H9 (cell line): ENCODE measurements around the gene GPR146. TPM values are rescaled to one million over a fixed set of nuclear protein-coding genes. Genes with fewer than 3 reads are reported as not detected.

Experiments used
- DNase-seq: peaks from one replicate; pipeline ENCODE4 v3.0.0-alpha.2; 2017
- H2AFZ ChIP-seq: one replicate; pipeline ENCODE4 v1.6.1; 2013; ENCODE audit warnings: mild to moderate bottlenecking, low read length, control low read depth, moderate library complexity
- H2AK5ac ChIP-seq: 2 replicates; pipeline ENCODE4 v1.6.1; 2013; ENCODE audit warnings: low read length, control low read depth, mixed read lengths; ENCODE audit not compliant: insufficient read length
- H2BK120ac ChIP-seq: one replicate; pipeline ENCODE4 v1.6.1; 2013; ENCODE audit warnings: low read depth, mild to moderate bottlenecking, low read length, control low read depth, inconsistent platforms; ENCODE audit not compliant: poor library complexity, severe bottlenecking
- H2BK12ac ChIP-seq: 2 replicates; pipeline ENCODE4 v1.6.1; 2013; ENCODE audit warnings: low read length, control low read depth, mixed read lengths, low read depth; ENCODE audit not compliant: insufficient read length
- H2BK15ac ChIP-seq: 2 replicates; pipeline ENCODE4 v1.6.1; 2013; ENCODE audit warnings: low read depth, low read length, control low read depth
- H2BK20ac ChIP-seq: one replicate; pipeline ENCODE4 v1.6.1; 2013; ENCODE audit warnings: low read depth, mild to moderate bottlenecking, low read length, control low read depth, inconsistent platforms; ENCODE audit not compliant: poor library complexity, severe bottlenecking
- H2BK5ac ChIP-seq: 2 replicates; pipeline ENCODE4 v1.6.1; 2013; ENCODE audit warnings: low read length, control low read depth, mixed read lengths; ENCODE audit not compliant: insufficient read length
- H3K14ac ChIP-seq: 2 replicates; pipeline ENCODE4 v1.6.1; 2013; ENCODE audit warnings: low read length, control low read depth; ENCODE audit not compliant: insufficient read depth
- H3K18ac ChIP-seq: 2 replicates; pipeline ENCODE4 v1.6.1; 2013; ENCODE audit warnings: low read depth, mild to moderate bottlenecking, mixed read lengths, low read length, control low read depth; ENCODE audit not compliant: insufficient read length
- H3K23ac ChIP-seq: 2 replicates; pipeline ENCODE4 v1.6.1; 2013; ENCODE audit warnings: low read length, control low read depth, mixed read lengths, low read depth; ENCODE audit not compliant: insufficient read length
- H3K23me2 ChIP-seq: 2 replicates; pipeline ENCODE4 v1.6.1; 2013; ENCODE audit warnings: low read depth, mild to moderate bottlenecking, mixed read lengths, low read length, control low read depth; ENCODE audit not compliant: insufficient read length, poor library complexity, severe bottlenecking
- H3K27ac ChIP-seq: 2 replicates; pipeline ENCODE4 v1.5.1; 2013; ENCODE audit warnings: low read length, control low read depth, mixed read lengths, low read depth; ENCODE audit not compliant: insufficient read length
- H3K27me3 ChIP-seq: 2 replicates; pipeline ENCODE4 v1.6.1; 2013; ENCODE audit warnings: low read length, control low read depth, inconsistent platforms; ENCODE audit not compliant: insufficient read depth
- H3K4ac ChIP-seq: 2 replicates; pipeline ENCODE4 v1.6.1; 2013; ENCODE audit warnings: low read depth, mild to moderate bottlenecking, control low read depth, inconsistent platforms, low read length, moderate library complexity
- H3K4me1 ChIP-seq: 2 replicates; pipeline ENCODE4 v1.6.1; 2013; ENCODE audit warnings: low read length, control low read depth, inconsistent platforms; ENCODE audit not compliant: insufficient read depth
- H3K4me2 ChIP-seq: 2 replicates; pipeline ENCODE4 v1.6.1; 2013; ENCODE audit warnings: low read length, control low read depth, mixed read lengths; ENCODE audit not compliant: insufficient read length, insufficient read depth
- H3K56ac ChIP-seq: 2 replicates; pipeline ENCODE4 v1.6.1; 2013; ENCODE audit warnings: low read depth, mild to moderate bottlenecking, mixed read lengths, low read length, control low read depth; ENCODE audit not compliant: insufficient read length
- H3K79me1 ChIP-seq: 2 replicates; pipeline ENCODE4 v1.6.1; 2013; ENCODE audit warnings: low read depth, mild to moderate bottlenecking, moderate library complexity, low read length, control low read depth, inconsistent platforms; ENCODE audit not compliant: insufficient read depth, poor library complexity, severe bottlenecking
- H3K79me2 ChIP-seq: 2 replicates; pipeline ENCODE4 v1.6.1; 2013; ENCODE audit warnings: low read length, control low read depth, inconsistent platforms; ENCODE audit not compliant: insufficient read depth
- H3K9ac ChIP-seq: 2 replicates; pipeline ENCODE4 v1.6.1; 2013; ENCODE audit warnings: low read length, control low read depth, mixed read lengths; ENCODE audit not compliant: insufficient read length; ENCODE audit errors: extremely low read depth
- H3K9me3 ChIP-seq: one replicate; pipeline ENCODE4 v1.6.1; 2013; ENCODE audit warnings: low read depth, low read length, inconsistent platforms; ENCODE audit not compliant: control insufficient read depth
- H3T11ph ChIP-seq: one replicate; pipeline ENCODE4 v1.6.1; 2013; ENCODE audit warnings: mild to moderate bottlenecking, low read length, control low read depth, inconsistent platforms
- H4K20me1 ChIP-seq: one replicate; pipeline ENCODE4 v1.6.1; 2013; ENCODE audit not compliant: control insufficient read depth, insufficient read length, insufficient read depth
- H4K5ac ChIP-seq: 2 replicates; pipeline ENCODE4 v1.6.1; 2013; ENCODE audit warnings: low read depth, mild to moderate bottlenecking, mixed read lengths, low read length, control low read depth; ENCODE audit not compliant: insufficient read length
- H4K8ac ChIP-seq: replicated peaks from 2 replicates; pipeline ENCODE4 v1.6.1; 2013; ENCODE audit warnings: low read length, control low read depth, mixed read lengths, low read depth; ENCODE audit not compliant: insufficient read length
- H4K91ac ChIP-seq: 2 replicates; pipeline ENCODE4 v1.6.1; 2013; ENCODE audit warnings: low read depth, mild to moderate bottlenecking, moderate library complexity, mixed read lengths, low read length, control low read depth; ENCODE audit not compliant: insufficient read length
- H3K27ac Mint-ChIP-seq, 3 experiments: 2 replicates in 2 of 3; 3 replicates in 1 of 3; pipeline ENCODE4 v1.8.0; 2020 to 2021; ENCODE audit warnings: mixed read lengths in 3 of 3, mild to moderate bottlenecking in 1 of 3, moderate library complexity in 1 of 3
- H3K27me3 Mint-ChIP-seq: 2 replicates; pipeline ENCODE4 v1.8.0; 2021; ENCODE audit warnings: low read depth, mild to moderate bottlenecking, moderate library complexity, mixed read lengths
- H3K36me3 Mint-ChIP-seq, 3 experiments: 2 replicates in 2 of 3; 3 replicates in 1 of 3; pipeline ENCODE4 v1.8.0; 2020 to 2021; ENCODE audit warnings: low read depth in 3 of 3, mixed read lengths in 3 of 3; ENCODE audit not compliant: insufficient read depth in 1 of 3
- H3K4me1 Mint-ChIP-seq, 2 experiments: 2 replicates each; pipeline ENCODE4 v1.8.0; 2020; ENCODE audit warnings: mixed read lengths in 2 of 2
- H3K4me3 Mint-ChIP-seq, 2 experiments: 2 replicates in 1 of 2; 3 replicates in 1 of 2; pipeline ENCODE4 v1.8.0; 2020 to 2021; ENCODE audit warnings: mild to moderate bottlenecking in 2 of 2, mixed read lengths in 2 of 2, moderate library complexity in 1 of 2
- H3K9me3 Mint-ChIP-seq, 2 experiments: 2 replicates in 1 of 2; 3 replicates in 1 of 2; pipeline ENCODE4 v1.8.0; 2020; ENCODE audit warnings: mild to moderate bottlenecking in 2 of 2, mixed read lengths in 2 of 2, moderate library complexity in 1 of 2
- WGBS: extraction: QIAGEN DNeasy Blood & Tissue Kit; methylation state at CpG from one replicate; pipeline ENCODE4 v1.1.7; 2013; ENCODE audit warnings: missing lambda C conversion rate, low lambda C conversion rate, mixed read lengths; ENCODE audit not compliant: insufficient read length; ENCODE audit errors: extremely low coverage; 5-methylcytosine and 5-hydroxymethylcytosine counted together
- total RNA-seq: library from RNA; stranded (reverse); gene quantifications from 2 replicates; pipeline ENCODE4 v1.2.1, GENCODE V29; 2021
- TF ChIP-seq, protein P1 (sequence below): fragments of 200-600 bp; sonication (generic); conservative IDR thresholded peaks from 3 replicates; pipeline ENCODE4 v1.8.0; 2021; ENCODE audit warnings: antibody characterized with exemption, mild to moderate bottlenecking

Gene GPR146
- total RNA-seq, 1 experiment from 2014 or later, result 1.4 TPM

DNA sequence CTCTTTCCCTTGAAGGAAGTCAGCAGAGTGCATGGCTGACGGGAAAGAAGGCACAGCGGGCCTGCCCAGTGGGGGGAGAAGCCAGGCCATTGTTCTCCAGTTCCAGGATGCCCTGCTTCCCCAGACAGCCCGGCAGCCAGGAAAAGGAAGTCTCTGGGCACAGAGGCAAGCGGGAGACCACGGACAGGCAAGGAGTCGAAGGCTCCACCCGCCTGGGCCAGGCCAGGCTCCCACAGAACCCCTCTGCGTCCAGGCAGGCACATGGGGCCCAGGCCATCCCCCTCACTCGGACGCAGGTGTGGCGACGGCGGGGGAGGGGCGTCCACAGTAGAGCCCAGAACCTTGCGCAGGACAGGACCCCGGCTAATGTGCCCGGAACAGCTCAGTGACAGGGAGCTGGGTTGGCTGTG is 8.7 kb downstream of the GPR146 start:
- H4K20me1 ChIP-seq, result no peaks in the 10 kb centered on the region
- H3K36me3 Mint-ChIP-seq, result no peaks in the 10 kb centered on the region
- no peaks in the 10 kb centered on the region for H3K23me2 ChIP-seq
- H2BK15ac ChIP-seq, result no peak overlapping the region
- no CpG with 5 or more reads among the region's 17 CpGs for WGBS
- H3K27me3 Mint-ChIP-seq, result no peaks in the 10 kb centered on the region
- no peak overlapping the region for H3K4me2 ChIP-seq
- no peak overlapping the region for H3K4ac ChIP-seq
- H4K5ac ChIP-seq, result no peak overlapping the region
- H3K79me1 ChIP-seq, result no peaks in the 10 kb centered on the region
- no peak overlapping the region for H4K8ac ChIP-seq
- no peak overlapping the region for H4K91ac ChIP-seq
- 0 out of 2 replicates have a peak, but pooled peaks cover 1% of the 10 kb centered on the region for H3K79me2 ChIP-seq
- H3K27ac Mint-ChIP-seq, result 0 out of 7 replicates have a peak overlapping the region, but pooled peaks of 2 of the 3 experiments have one; percentile 28 to 44
- peak; percentile 55 for DNase-seq
- H2AFZ ChIP-seq, result no peak overlapping the region
- H3K9ac ChIP-seq, result no peak overlapping the region
- no peaks in the 10 kb centered on the region for H3K9me3 ChIP-seq
- no peak overlapping the region for H3K23ac ChIP-seq
- peaks cover 16 to 40% of the 10 kb centered on the region in 2 experiments for H3K4me1 Mint-ChIP-seq
- H3K9me3 Mint-ChIP-seq, result no peaks in the 10 kb centered on the region; a peak in 1 of 5 replicates
- no peak overlapping the region for H3K56ac ChIP-seq
- no peak overlapping the region for H3T11ph ChIP-seq
- H3K27ac ChIP-seq, result no peak overlapping the region
- no peak overlapping the region for H2AK5ac ChIP-seq
- no peaks in the 10 kb centered on the region for H3K27me3 ChIP-seq
- peaks cover 6% of the 10 kb centered on the region; the same call in 1 of the 2 replicates for H3K4me1 ChIP-seq
- peak overlapping the region; percentile 56 for H3K18ac ChIP-seq
- H2BK20ac ChIP-seq, result no peak overlapping the region
- peak overlapping the region in 1 of 2 experiments; percentile 7; a peak in 1 of 5 replicates for H3K4me3 Mint-ChIP-seq
- H3K14ac ChIP-seq, result peak overlapping the region; percentile 54
- no peak overlapping the region for H2BK5ac ChIP-seq
- H2BK12ac ChIP-seq, result no peak overlapping the region
- TF ChIP-seq, protein P1, sequence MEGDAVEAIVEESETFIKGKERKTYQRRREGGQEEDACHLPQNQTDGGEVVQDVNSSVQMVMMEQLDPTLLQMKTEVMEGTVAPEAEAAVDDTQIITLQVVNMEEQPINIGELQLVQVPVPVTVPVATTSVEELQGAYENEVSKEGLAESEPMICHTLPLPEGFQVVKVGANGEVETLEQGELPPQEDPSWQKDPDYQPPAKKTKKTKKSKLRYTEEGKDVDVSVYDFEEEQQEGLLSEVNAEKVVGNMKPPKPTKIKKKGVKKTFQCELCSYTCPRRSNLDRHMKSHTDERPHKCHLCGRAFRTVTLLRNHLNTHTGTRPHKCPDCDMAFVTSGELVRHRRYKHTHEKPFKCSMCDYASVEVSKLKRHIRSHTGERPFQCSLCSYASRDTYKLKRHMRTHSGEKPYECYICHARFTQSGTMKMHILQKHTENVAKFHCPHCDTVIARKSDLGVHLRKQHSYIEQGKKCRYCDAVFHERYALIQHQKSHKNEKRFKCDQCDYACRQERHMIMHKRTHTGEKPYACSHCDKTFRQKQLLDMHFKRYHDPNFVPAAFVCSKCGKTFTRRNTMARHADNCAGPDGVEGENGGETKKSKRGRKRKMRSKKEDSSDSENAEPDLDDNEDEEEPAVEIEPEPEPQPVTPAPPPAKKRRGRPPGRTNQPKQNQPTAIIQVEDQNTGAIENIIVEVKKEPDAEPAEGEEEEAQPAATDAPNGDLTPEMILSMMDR, result no peak
- H2BK120ac ChIP-seq, result no peak overlapping the region
